ENCODE results near the gene ZNF513. TPM values are rescaled to one million over a fixed set of nuclear protein-coding genes. Genes with fewer than 3 reads are reported as not detected.

The ZNF513 gene
- total RNA-seq, 1 donor from 2014 or later = 30.1 TPM

GRCh38 chr2:27409321-27410073 is 29.0 kb upstream of the ZNF513 start, which contains the start of gene PPM1G:
TSS of gene PPM1G (minus strand) at chr2:27409591. CDS start at chr2:27409422, 169 bp downstream.
- peak within 1 kb of the TSS; percentile 87 for H3K4me3 Mint-ChIP-seq
- H3K9me3 Mint-ChIP-seq = no peaks in the 10 kb centered on the region
- H3K4me1 Mint-ChIP-seq = peaks cover 31% of the 10 kb centered on the region
- H3K27ac Mint-ChIP-seq = peak within 1 kb of the TSS; percentile 95
- peak; percentile 96 for ATAC-seq (ENCODE audit: low read depth)
- ChIA-PET CTCF (interaction anchor here (1.5 kb wide), 1 partner anchor 20 kb away, joined by 15 read pairs; the partner anchor contains the start of gene NRBP1), POLR2A (interaction anchor here (0.5 to 4.2 kb wide), 17 partner anchors 9 to 359 kb away, joined by 3 to 58 read pairs (median 5); partner anchors contain the start of genes AGBL5, CCDC121, EIF2B4 and GPN1)
- no peaks in the 10 kb centered on the region for H3K27me3 Mint-ChIP-seq
- intact Hi-C loops (cut with micrococcal nuclease) = loop anchor here (1.0 to 10.0 kb wide), 9 partner anchors 19 to 254 kb away; partner anchors contain the start of genes CCDC121, EIF2B4, GPN1 and GTF3C2
- TF ChIP-seq, protein P1, sequence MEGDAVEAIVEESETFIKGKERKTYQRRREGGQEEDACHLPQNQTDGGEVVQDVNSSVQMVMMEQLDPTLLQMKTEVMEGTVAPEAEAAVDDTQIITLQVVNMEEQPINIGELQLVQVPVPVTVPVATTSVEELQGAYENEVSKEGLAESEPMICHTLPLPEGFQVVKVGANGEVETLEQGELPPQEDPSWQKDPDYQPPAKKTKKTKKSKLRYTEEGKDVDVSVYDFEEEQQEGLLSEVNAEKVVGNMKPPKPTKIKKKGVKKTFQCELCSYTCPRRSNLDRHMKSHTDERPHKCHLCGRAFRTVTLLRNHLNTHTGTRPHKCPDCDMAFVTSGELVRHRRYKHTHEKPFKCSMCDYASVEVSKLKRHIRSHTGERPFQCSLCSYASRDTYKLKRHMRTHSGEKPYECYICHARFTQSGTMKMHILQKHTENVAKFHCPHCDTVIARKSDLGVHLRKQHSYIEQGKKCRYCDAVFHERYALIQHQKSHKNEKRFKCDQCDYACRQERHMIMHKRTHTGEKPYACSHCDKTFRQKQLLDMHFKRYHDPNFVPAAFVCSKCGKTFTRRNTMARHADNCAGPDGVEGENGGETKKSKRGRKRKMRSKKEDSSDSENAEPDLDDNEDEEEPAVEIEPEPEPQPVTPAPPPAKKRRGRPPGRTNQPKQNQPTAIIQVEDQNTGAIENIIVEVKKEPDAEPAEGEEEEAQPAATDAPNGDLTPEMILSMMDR (IDR thresholded peaks at IDR 0.05) = no peak
- peaks cover 21% of the 10 kb centered on the region for H3K36me3 Mint-ChIP-seq (ENCODE audit: low read depth)
- peak; percentile 98 for DNase-seq

GRCh38 chr2:27408601-27409320 is 28.2 kb upstream of the ZNF513 start:
- DNase-seq = no peak
- Mint-ChIP-seq H3K4me1 (peaks cover 33% of the 10 kb centered on the region), H3K27ac (peak overlapping the region; percentile 77), H3K4me3 (peak overlapping the region; percentile 87), H3K36me3 (ENCODE audit: low read depth) (peaks cover 23% of the 10 kb centered on the region), H3K27me3 (no peaks in the 10 kb centered on the region), H3K9me3 (no peaks in the 10 kb centered on the region)
- ChIA-PET POLR2A (interaction anchor here (0.6 to 4.2 kb wide), 15 partner anchors 8 to 358 kb away, joined by 3 to 58 read pairs (median 7); partner anchors contain the start of genes AGBL5, CCDC121, EIF2B4 and GPN1), CTCF (no interaction called here)
- TF ChIP-seq, protein P1 (IDR thresholded peaks at IDR 0.05) = no peak
- ATAC-seq (ENCODE audit: low read depth) = peak; percentile 10
- intact Hi-C loops (cut with micrococcal nuclease) = loop anchor here (1.0 to 10.0 kb wide), 9 partner anchors 20 to 255 kb away; partner anchors contain the start of genes CCDC121, EIF2B4, GPN1 and GTF3C2

DNA sequence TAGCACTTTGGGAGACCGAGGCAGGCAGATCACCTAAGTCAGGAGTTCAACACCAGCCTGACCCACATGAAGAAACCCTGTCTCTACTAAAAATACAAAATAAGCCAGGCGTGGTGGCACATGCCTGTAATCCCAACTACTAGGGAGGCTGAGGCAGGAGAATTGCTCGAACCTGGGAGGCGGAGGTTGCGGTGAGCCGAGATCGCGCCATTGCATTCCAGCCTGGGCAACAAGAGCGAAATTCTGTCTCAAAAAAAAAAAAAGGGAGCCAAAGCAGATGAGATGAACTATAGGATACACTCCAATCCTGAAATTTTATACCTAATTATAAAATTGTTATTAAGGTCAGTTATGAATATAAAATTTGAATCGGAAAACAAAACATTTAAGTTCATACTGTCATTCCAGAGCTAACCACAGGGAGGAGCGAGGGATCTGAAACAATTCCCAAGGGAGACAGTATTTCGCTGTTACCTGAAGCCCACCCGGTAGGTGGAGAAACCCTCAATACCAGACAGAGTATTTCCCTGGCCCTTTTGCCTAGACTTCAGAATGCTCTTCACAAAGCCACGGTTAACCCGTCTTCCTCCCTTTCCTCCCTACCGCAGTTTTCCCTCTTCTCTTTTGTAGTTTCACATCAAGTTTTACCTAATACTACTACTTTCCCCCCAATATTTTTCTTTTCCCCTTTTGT is 27.4 kb upstream of the ZNF513 start:
- peaks cover 23% of the 10 kb centered on the region for H3K36me3 Mint-ChIP-seq (ENCODE audit: low read depth)

GRCh38 chr2:27400348-27401135 is 20.0 kb upstream of the ZNF513 start:
- TF ChIP-seq, protein P1 (IDR thresholded peaks at IDR 0.05) = no peak
- Mint-ChIP-seq H3K27ac (no peak overlapping the region), H3K27me3 (no peaks in the 10 kb centered on the region), H3K36me3 (ENCODE audit: low read depth) (peaks cover 22% of the 10 kb centered on the region), H3K9me3 (peaks cover 2% of the 10 kb centered on the region), H3K4me1 (peaks cover 20% of the 10 kb centered on the region), H3K4me3 (no peak overlapping the region)
- DNase-seq (no peak), ATAC-seq (ENCODE audit: low read depth) (no peak)
- CTCF ChIA-PET = no interaction called here
- POLR2A ChIA-PET = interaction anchor here (0.7 kb wide), 1 partner anchor 9 kb away, joined by 3 read pairs; the partner anchor contains the start of gene PPM1G
- intact Hi-C loops (cut with micrococcal nuclease) = loop anchor here (10.0 kb wide), 1 partner anchor 224 kb away; the partner anchor contains the start of genes CCDC121 and GPN1

More for the DNA sequence above, 27.4 kb upstream of the ZNF513 start:
- no peak for DNase-seq
- POLR2A ChIA-PET = interaction anchor here (0.6 to 4.2 kb wide), 7 partner anchors 21 to 356 kb away, joined by 4 to 58 read pairs (median 10); partner anchors contain the start of genes AGBL5, EIF2B4, NRBP1 and SLC4A1AP
- Mint-ChIP-seq H3K4me3 (peak overlapping the region; percentile 87), H3K27me3 (no peaks in the 10 kb centered on the region), H3K27ac (peak overlapping the region; percentile 59), H3K4me1 (peaks cover 33% of the 10 kb centered on the region), H3K9me3 (no peaks in the 10 kb centered on the region)
- CTCF ChIA-PET = no interaction called here
- intact Hi-C loops (cut with micrococcal nuclease) = loop anchor here (10.0 kb wide), 1 partner anchor 217 kb away; the partner anchor contains the start of genes CCDC121 and GPN1
- no peak for ATAC-seq (ENCODE audit: low read depth)
- TF ChIP-seq, protein P1 (IDR thresholded peaks at IDR 0.05) = no peak

Measured in activated B cell treated with CpG ODN at 0.5 μM for 24 hours (primary cell).